Trophoblast cell (in vitro differentiated cells and primary cell): ENCODE data around the gene C1orf167.

Experiments
- DNase-seq, 2 donors: peaks; one replicate each; pipeline ENCODE4 v3.0.0-alpha.2; 2016
- H2AFZ ChIP-seq: 2 replicates; pipeline ENCODE4 v1.6.1; 2013; ENCODE audit warnings: low read length, moderate library complexity, mild to moderate bottlenecking; ENCODE audit not compliant: insufficient read depth, poor library complexity
- H2AK5ac ChIP-seq: 2 replicates; pipeline ENCODE4 v1.6.1; 2013; ENCODE audit warnings: mild to moderate bottlenecking, low read length
- H2BK120ac ChIP-seq: 2 replicates; pipeline ENCODE4 v1.6.1; 2013; ENCODE audit warnings: low read length, mild to moderate bottlenecking, moderate library complexity; ENCODE audit not compliant: insufficient read depth, poor library complexity
- H2BK12ac ChIP-seq: 2 replicates; pipeline ENCODE4 v1.6.1; 2013; ENCODE audit warnings: mild to moderate bottlenecking, low read length, moderate library complexity
- H2BK5ac ChIP-seq: 2 replicates; pipeline ENCODE4 v1.6.1; 2013; ENCODE audit warnings: low read length, low read depth, moderate library complexity, mild to moderate bottlenecking; ENCODE audit not compliant: poor library complexity
- H3K14ac ChIP-seq: 2 replicates; pipeline ENCODE4 v1.6.1; 2013; ENCODE audit warnings: mild to moderate bottlenecking, low read length
- H3K18ac ChIP-seq: 2 replicates; pipeline ENCODE4 v1.6.1; 2013; ENCODE audit warnings: mild to moderate bottlenecking, low read length
- H3K23ac ChIP-seq: 2 replicates; pipeline ENCODE4 v1.6.1; 2013; ENCODE audit warnings: low read length
- H3K27ac ChIP-seq: 2 replicates; pipeline ENCODE4 v1.5.1; 2013; ENCODE audit warnings: low read depth, mild to moderate bottlenecking, inconsistent platforms, low read length, moderate library complexity
- H3K27me3 ChIP-seq: 2 replicates; pipeline ENCODE4 v1.6.1; 2013; ENCODE audit warnings: inconsistent platforms, mild to moderate bottlenecking, low read length, moderate library complexity; ENCODE audit not compliant: insufficient read depth
- H3K36me3 ChIP-seq, 2 experiments: 1 replicate in 1 of 2; 2 replicates in 1 of 2; pipeline ENCODE4 v1.6.1; 2013; ENCODE audit warnings: low read length in 2 of 2, mild to moderate bottlenecking in 2 of 2, moderate library complexity in 1 of 2; ENCODE audit not compliant: insufficient read depth in 2 of 2, control insufficient read depth in 1 of 2
- H3K4ac ChIP-seq: 2 replicates; pipeline ENCODE4 v1.6.1; 2013; ENCODE audit warnings: low read depth, mild to moderate bottlenecking, low read length, moderate library complexity
- H3K4me1 ChIP-seq, 2 experiments: 1 replicate in 1 of 2; 2 replicates in 1 of 2; pipeline ENCODE4 v1.6.1; 2013; ENCODE audit warnings: low read length in 2 of 2, mild to moderate bottlenecking in 2 of 2, moderate library complexity in 1 of 2; ENCODE audit not compliant: insufficient read depth in 2 of 2, control insufficient read depth in 1 of 2
- H3K4me2 ChIP-seq: 2 replicates; pipeline ENCODE4 v1.6.1; 2013; ENCODE audit warnings: inconsistent platforms, mild to moderate bottlenecking, low read length, moderate library complexity
- H3K4me3 ChIP-seq: 2 replicates; pipeline ENCODE4 v1.5.1; 2013; ENCODE audit warnings: mild to moderate bottlenecking, low read depth, low read length, inconsistent platforms
- H3K79me1 ChIP-seq: one replicate; pipeline ENCODE4 v1.6.1; 2013; ENCODE audit warnings: low read length
- H3K79me2 ChIP-seq: 2 replicates; pipeline ENCODE4 v1.6.1; 2013; ENCODE audit warnings: low read length, mild to moderate bottlenecking; ENCODE audit not compliant: control insufficient read depth, insufficient read depth, poor library complexity
- H3K9ac ChIP-seq: 2 replicates; pipeline ENCODE4 v1.6.1; 2013; ENCODE audit warnings: mild to moderate bottlenecking, low read length
- H3K9me3 ChIP-seq: 2 replicates; pipeline ENCODE4 v1.6.1; 2013; ENCODE audit warnings: low read depth, mild to moderate bottlenecking, control low read depth, inconsistent platforms, low read length; ENCODE audit not compliant: insufficient read depth
- H4K12ac ChIP-seq: 2 replicates; pipeline ENCODE4 v1.6.1; 2013; ENCODE audit warnings: low read depth, mild to moderate bottlenecking, low read length, moderate library complexity
- H4K8ac ChIP-seq: 2 replicates; pipeline ENCODE4 v1.6.1; 2013; ENCODE audit warnings: low read depth, mild to moderate bottlenecking, low read length, moderate library complexity
- H4K91ac ChIP-seq: one replicate; pipeline ENCODE4 v1.6.1; 2013; ENCODE audit warnings: low read depth, mild to moderate bottlenecking, low read length, moderate library complexity
- WGBS: extraction: QIAGEN DNeasy Blood & Tissue Kit; methylation state at CpG from one replicate; pipeline ENCODE4 v1.1.7; 2013; ENCODE audit warnings: missing lambda C conversion rate; ENCODE audit not compliant: insufficient read length, insufficient coverage; ENCODE audit errors: extremely low coverage; 5-methylcytosine and 5-hydroxymethylcytosine counted together

C1orf167 gene

DNA sequence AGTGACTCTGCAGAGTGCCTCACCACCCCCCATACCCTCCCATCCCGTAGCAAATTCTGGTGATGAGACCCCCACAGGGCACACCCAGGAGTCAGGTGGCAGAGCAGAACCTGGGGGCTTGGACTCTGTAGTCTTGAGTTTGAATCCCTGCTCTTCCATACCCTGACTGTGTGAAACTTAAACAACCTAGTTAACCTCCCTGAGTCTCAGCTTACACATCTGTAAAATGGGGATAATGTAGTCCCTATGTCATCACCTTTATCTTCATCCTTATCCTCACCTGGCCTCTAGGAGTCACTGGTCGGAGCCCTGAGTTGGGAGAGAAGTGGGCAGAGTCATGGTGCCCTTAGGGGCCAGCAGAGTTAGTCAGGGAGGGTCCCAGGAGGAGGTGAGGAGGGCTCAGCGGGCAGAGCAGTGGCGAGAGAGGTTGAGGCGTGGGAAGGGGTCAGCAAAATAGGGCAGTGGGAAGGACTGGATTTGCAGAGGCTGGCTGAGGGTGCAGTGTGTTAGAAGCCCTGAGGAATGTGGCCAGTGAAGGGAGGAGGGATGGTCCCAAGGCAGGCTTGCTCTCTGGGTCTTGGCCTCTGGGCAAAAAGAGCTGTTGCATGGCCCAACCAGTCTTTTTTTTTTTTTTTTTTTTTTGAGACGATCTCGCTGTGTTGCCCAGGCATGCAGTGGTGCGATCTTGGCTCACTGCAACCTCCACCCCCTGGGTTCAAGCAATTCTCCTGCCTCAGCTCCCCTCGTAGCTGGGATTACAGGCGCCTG, 18.6 kb downstream of the C1orf167 start:
- no peak overlapping the region for H3K4me3 ChIP-seq
- H2BK12ac ChIP-seq, result no peak overlapping the region
- H3K14ac ChIP-seq, result peak overlapping the region; percentile 37
- H3K27ac ChIP-seq, result no peak overlapping the region
- H2AK5ac ChIP-seq, result peak overlapping the region; percentile 63
- no peak overlapping the region for H4K12ac ChIP-seq
- no peak overlapping the region for H3K23ac ChIP-seq
- H3K79me2 ChIP-seq, result no peaks in the 10 kb centered on the region
- DNase-seq, result peak; percentile 74 to 87
- H2AFZ ChIP-seq, result no peak overlapping the region
- WGBS, result no CpG with 5 or more reads among the region's 10 CpGs
- no peak overlapping the region for H3K4me2 ChIP-seq
- peaks cover 3 to 8% of the 10 kb centered on the region in 2 experiments for H3K4me1 ChIP-seq
- H3K27me3 ChIP-seq, result no peaks in the 10 kb centered on the region
- no peak overlapping the region for H4K91ac ChIP-seq
- peaks cover 2% of the 10 kb centered on the region for H3K79me1 ChIP-seq
- H3K4ac ChIP-seq, result no peak overlapping the region
- H3K9ac ChIP-seq, result no peak overlapping the region
- no peaks in the 10 kb centered on the region for H3K36me3 ChIP-seq
- no peak overlapping the region for H3K18ac ChIP-seq
- no peak overlapping the region for H2BK5ac ChIP-seq
- no peak overlapping the region for H4K8ac ChIP-seq
- H2BK120ac ChIP-seq, result no peak overlapping the region
- peaks cover 3% of the 10 kb centered on the region for H3K9me3 ChIP-seq

DNA sequence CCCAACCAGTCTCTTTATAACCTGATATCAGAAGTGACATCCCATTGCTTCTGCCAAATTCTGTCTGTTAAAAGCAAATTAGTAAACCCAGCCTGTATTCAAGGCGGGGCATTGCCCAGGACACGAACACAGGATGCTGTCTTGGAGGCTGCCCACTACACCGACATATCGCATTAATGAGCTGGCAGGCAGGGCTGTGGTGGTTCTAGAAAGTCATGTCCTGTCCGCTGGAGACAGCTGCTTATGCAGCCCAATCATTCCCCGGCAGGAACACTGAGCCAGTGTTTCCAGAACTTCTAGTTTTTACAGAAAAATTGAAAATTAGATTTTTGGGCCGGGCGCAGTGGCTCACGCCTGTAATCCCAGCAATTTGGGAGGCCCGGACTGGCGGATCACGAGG, 19.3 kb downstream of the C1orf167 start:
- no peak overlapping the region for H4K91ac ChIP-seq
- WGBS, result no CpG with 5 or more reads among the region's 12 CpGs
- peaks cover 3% of the 10 kb centered on the region for H3K9me3 ChIP-seq
- no peak overlapping the region for H3K14ac ChIP-seq
- H2AK5ac ChIP-seq, result no peak overlapping the region
- no peak overlapping the region for H2BK120ac ChIP-seq
- H3K27me3 ChIP-seq, result no peaks in the 10 kb centered on the region
- H3K4me2 ChIP-seq, result no peak overlapping the region
- no peak overlapping the region for H3K4me3 ChIP-seq
- no peak overlapping the region for H3K23ac ChIP-seq
- H3K79me1 ChIP-seq, result peaks cover 2% of the 10 kb centered on the region
- H4K12ac ChIP-seq, result no peak overlapping the region
- H3K9ac ChIP-seq, result no peak overlapping the region
- H3K79me2 ChIP-seq, result no peaks in the 10 kb centered on the region
- H2BK5ac ChIP-seq, result no peak overlapping the region
- H3K18ac ChIP-seq, result no peak overlapping the region
- H3K4me1 ChIP-seq, result peaks cover 3 to 8% of the 10 kb centered on the region in 2 experiments
- H2AFZ ChIP-seq, result no peak overlapping the region
- H3K27ac ChIP-seq, result no peak overlapping the region
- H3K4ac ChIP-seq, result no peak overlapping the region
- H3K36me3 ChIP-seq, result no peaks in the 10 kb centered on the region
- H4K8ac ChIP-seq, result no peak overlapping the region
- peak; percentile 62 to 88 for DNase-seq
- H2BK12ac ChIP-seq, result no peak overlapping the region

DNA sequence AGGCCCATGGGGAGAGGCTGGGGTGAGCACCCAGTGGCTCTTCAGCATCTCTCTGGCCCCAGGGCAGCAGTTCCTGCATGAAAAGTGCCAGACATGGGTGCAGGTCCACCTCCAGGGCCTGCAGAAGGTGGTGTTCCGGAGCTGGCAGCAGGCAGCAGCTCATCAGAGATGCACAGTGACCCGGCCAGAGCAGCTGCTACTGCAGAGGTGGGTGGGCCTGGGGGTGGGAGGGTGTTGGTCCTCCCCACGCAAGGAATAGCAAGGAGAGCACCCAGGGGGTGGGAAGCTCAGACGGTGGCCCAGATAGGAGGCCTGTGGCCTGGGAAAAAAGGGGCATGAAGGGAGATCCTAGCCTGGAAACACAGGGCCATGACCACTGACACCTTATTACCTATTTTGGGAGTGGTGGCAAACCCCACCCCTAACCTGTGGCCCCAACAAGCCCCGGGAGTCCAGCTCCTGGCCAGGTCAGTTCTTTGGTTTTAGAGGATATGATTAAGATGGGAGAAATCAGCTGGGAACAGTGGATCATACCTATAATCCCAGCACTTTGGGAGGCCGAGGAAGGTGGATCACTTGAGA, 20.2 kb downstream of the C1orf167 start:
- no peak overlapping the region for H4K12ac ChIP-seq

DNA sequence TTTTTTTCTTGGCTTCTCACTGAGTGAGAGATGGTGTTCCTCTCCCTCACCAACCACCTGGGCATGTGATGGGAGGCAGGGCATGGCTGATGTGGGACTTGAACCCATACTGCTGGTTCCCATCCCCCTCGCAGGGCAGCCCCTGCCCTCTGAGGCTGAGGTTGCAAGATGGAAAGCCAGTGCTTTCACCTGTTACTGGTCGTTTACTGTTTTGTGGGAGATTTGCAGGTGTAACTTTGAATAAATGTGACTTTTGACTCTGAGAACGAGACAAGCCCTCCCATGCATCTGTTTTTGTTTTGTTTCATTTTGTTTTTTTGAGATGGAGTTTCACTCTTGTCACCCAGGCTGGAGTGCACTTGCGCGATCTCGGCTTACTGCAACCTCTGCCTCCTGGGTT, 21.6 kb downstream of the C1orf167 start:
- no peak overlapping the region for H2BK120ac ChIP-seq
- no peak overlapping the region for H3K9ac ChIP-seq
- H3K9me3 ChIP-seq, result peaks cover 3% of the 10 kb centered on the region
- H3K14ac ChIP-seq, result no peak overlapping the region
- no peak overlapping the region for H2AFZ ChIP-seq
- H3K4me1 ChIP-seq, result peaks cover 17 to 22% of the 10 kb centered on the region in 2 experiments
- no peak overlapping the region for H3K4me2 ChIP-seq
- no peak overlapping the region for H2BK12ac ChIP-seq
- no peak overlapping the region for H3K23ac ChIP-seq
- H3K27ac ChIP-seq, result no peak overlapping the region
- H2AK5ac ChIP-seq, result no peak overlapping the region
- H4K8ac ChIP-seq, result no peak overlapping the region
- H3K79me2 ChIP-seq, result no peaks in the 10 kb centered on the region
- H3K27me3 ChIP-seq, result no peaks in the 10 kb centered on the region
- H3K79me1 ChIP-seq, result peaks cover 10% of the 10 kb centered on the region
- H4K91ac ChIP-seq, result no peak overlapping the region
- H3K18ac ChIP-seq, result no peak overlapping the region
- H2BK5ac ChIP-seq, result no peak overlapping the region
- WGBS, result no CpG with 5 or more reads among the region's 6 CpGs
- no peak overlapping the region for H3K4me3 ChIP-seq
- no peaks in the 10 kb centered on the region for H3K36me3 ChIP-seq
- H3K4ac ChIP-seq, result no peak overlapping the region
- H4K12ac ChIP-seq, result no peak overlapping the region
- DNase-seq, result no peak

More for the DNA sequence above, 20.2 kb downstream of the C1orf167 start:
- no peak overlapping the region for H2BK12ac ChIP-seq
- H3K4ac ChIP-seq, result no peak overlapping the region
- no peak overlapping the region for H2AFZ ChIP-seq
- no peak overlapping the region for H3K27ac ChIP-seq
- H3K79me1 ChIP-seq, result peaks cover 4% of the 10 kb centered on the region
- no peaks in the 10 kb centered on the region for H3K27me3 ChIP-seq
- no peaks in the 10 kb centered on the region for H3K79me2 ChIP-seq
- H3K18ac ChIP-seq, result no peak overlapping the region
- H3K23ac ChIP-seq, result no peak overlapping the region
- no peak overlapping the region for H4K91ac ChIP-seq
- H3K9me3 ChIP-seq, result peaks cover 3% of the 10 kb centered on the region
- H2BK5ac ChIP-seq, result no peak overlapping the region
- peaks cover 6 to 12% of the 10 kb centered on the region in 2 experiments for H3K4me1 ChIP-seq
- WGBS, result no CpG with 5 or more reads among the region's 6 CpGs
- H2AK5ac ChIP-seq, result no peak overlapping the region
- no peak overlapping the region for H3K9ac ChIP-seq
- no peak overlapping the region for H3K4me2 ChIP-seq
- no peak overlapping the region for H3K4me3 ChIP-seq
- H4K8ac ChIP-seq, result no peak overlapping the region
- DNase-seq, result no peak
- H2BK120ac ChIP-seq, result no peak overlapping the region
- H3K36me3 ChIP-seq, result no peaks in the 10 kb centered on the region
- H3K14ac ChIP-seq, result no peak overlapping the region
